Gastroesophageal sphincter (tissue), 3 donors: ENCODE measurements around the gene TTC36.

Experiments used
- CTCF ChIP-seq, 4 experiments: fragments of 200-600 bp in 2 of 4; fragments of 450-650 bp in 2 of 4; sonication (generic) in 1 of 4; IDR thresholded peaks; one replicate each; pipeline ENCODE4 v1.5.1; 2017 to 2019; ENCODE audit warnings: antibody characterized with exemption in 4 of 4, mild to moderate bottlenecking in 2 of 4, moderate library complexity in 2 of 4
- EP300 ChIP-seq: sonication (generic); formaldehyde crosslinking; IDR thresholded peaks from one replicate; pipeline ENCODE4 v1.6.1; 2017; ENCODE audit warnings: antibody characterized with exemption, mild to moderate bottlenecking
- POLR2A ChIP-seq, 2 donors: fragments of 450-650 bp; IDR thresholded peaks; one replicate each; pipeline ENCODE4 v1.6.1; 2017; ENCODE audit warnings: antibody characterized with exemption in 2 of 2, mild to moderate bottlenecking in 2 of 2, moderate library complexity in 1 of 2
- POLR2AphosphoS5 ChIP-seq: sonication (generic); formaldehyde crosslinking; IDR thresholded peaks from one replicate; pipeline ENCODE4 v1.6.1; 2017; ENCODE audit warnings: antibody characterized with exemption

GRCh38 chr11:118570787-118571186 is 43.5 kb downstream of the TTC36 start:
- TF ChIP-seq EP300: no peak
- no peak for TF ChIP-seq POLR2A (IDR thresholded peaks at IDR 0.05)
- no peak for TF ChIP-seq CTCF (IDR thresholded peaks at IDR 0.05)
- TF ChIP-seq POLR2AphosphoS5: no peak
